Small intestine (tissue), 7 donors: ENCODE measurements around the gene GMNC. TPM values are rescaled to one million over a fixed set of nuclear protein-coding genes. Genes with fewer than 3 reads are reported as not detected.
"Not testable (repeated sequence)": the region's sequence is repeated elsewhere in the genome, so short reads cannot be mapped to it uniquely, and the experiment has no call there.

ENCODE experiments used
- DNase-seq, 2 donors: peaks; one replicate each; pipeline versions ENCODE4 v3.0.0 to v3.0.0-alpha.2; 2013
- FAIRE-seq: peaks from 2 replicates; lab custom pipeline; 2012; peaks lifted over from hg19 to GRCh38; lab: Jason Lieb, UNC
- H3K27ac ChIP-seq, 3 donors: one replicate each; pipeline ENCODE4 v1.5.1; 2013; ENCODE audit warnings: low read length in 2 of 3, mild to moderate bottlenecking in 2 of 3, control low read depth in 1 of 3, inconsistent platforms in 1 of 3, low read depth in 1 of 3, moderate library complexity in 1 of 3
- H3K27me3 ChIP-seq, 3 donors: one replicate each; pipeline ENCODE4 v1.6.1; 2013; ENCODE audit warnings: low read length in 3 of 3, inconsistent platforms in 1 of 3; ENCODE audit not compliant: control insufficient read depth in 3 of 3, insufficient read depth in 3 of 3
- H3K36me3 ChIP-seq, 3 donors: one replicate each; pipeline ENCODE4 v1.6.1; 2013; ENCODE audit warnings: low read length in 3 of 3, inconsistent platforms in 1 of 3, low read depth in 1 of 3, mild to moderate bottlenecking in 1 of 3, moderate library complexity in 1 of 3; ENCODE audit not compliant: control insufficient read depth in 3 of 3, insufficient read depth in 2 of 3
- H3K4me1 ChIP-seq, 3 donors: one replicate each; pipeline ENCODE4 v1.6.1; 2013; ENCODE audit warnings: low read length in 2 of 3, inconsistent platforms in 1 of 3, low read depth in 1 of 3, mild to moderate bottlenecking in 1 of 3, moderate library complexity in 1 of 3; ENCODE audit not compliant: control insufficient read depth in 3 of 3, insufficient read depth in 2 of 3
- H3K4me3 ChIP-seq, 3 donors: one replicate each; pipeline ENCODE4 v1.5.1; 2013; ENCODE audit warnings: low read length in 3 of 3, control low read depth in 1 of 3, inconsistent platforms in 1 of 3, low read depth in 1 of 3, mild to moderate bottlenecking in 1 of 3, moderate library complexity in 1 of 3
- H3K9me3 ChIP-seq, 2 donors: one replicate each; pipeline ENCODE4 v1.6.1; 2013; ENCODE audit warnings: low read depth in 1 of 2, low read length in 1 of 2; ENCODE audit not compliant: control insufficient read depth in 2 of 2, insufficient read depth in 1 of 2
- WGBS, 3 donors: extraction: QIAGEN DNeasy Blood & Tissue Kit; methylation state at CpG; one replicate each; pipeline ENCODE4 v1.1.7; 2013; 5-methylcytosine and 5-hydroxymethylcytosine counted together
- polyA plus RNA-seq, 4 donors: library from polyadenylated mRNA; stranded (reverse) in 3 of 4; unstranded in 1 of 4; fragments of 200-250 nt in 3 of 4; fragments of 120-200 nt in 1 of 4; gene quantifications; one replicate each; pipeline versions ENCODE4 v1.2.1 to v1.2.3, GENCODE V29; 2013
- donor health status: healthy with polysubstance abuse.
- donor health status: control.
- donor health status: control.
- donor health status: Bipolar disorder and iron deficiency.
- donor health status: healthy.

The GMNC gene
- polyA plus RNA-seq, 4 donors = 0.01 to 0.19 TPM; not detected in 2

GRCh38 chr3:190883141-190883540 lies 20.6 kb upstream of the GMNC start:
- H3K36me3 ChIP-seq = no peaks in the 10 kb centered on the region
- no peaks in the 10 kb centered on the region for H3K4me1 ChIP-seq
- no peaks in the 10 kb centered on the region for H3K27me3 ChIP-seq
- no peak overlapping the region for H3K4me3 ChIP-seq
- H3K27ac ChIP-seq = no peak overlapping the region
- FAIRE-seq = no peak
- DNase-seq = no peak
- 72 to 78% (median 73%) methylated on average over 3 of the region's 3 CpGs for WGBS, 3 donors
- no peaks in the 10 kb centered on the region for H3K9me3 ChIP-seq

GRCh38 chr3:190877925-190878324 lies 15.4 kb upstream of the GMNC start:
- no peak for DNase-seq
- H3K27me3 ChIP-seq = no peaks in the 10 kb centered on the region
- H3K4me3 ChIP-seq = no peak overlapping the region
- H3K4me1 ChIP-seq = no peaks in the 10 kb centered on the region
- no peaks in the 10 kb centered on the region for H3K36me3 ChIP-seq
- H3K9me3 ChIP-seq = no peaks in the 10 kb centered on the region
- no peak for FAIRE-seq
- 79 to 86% (median 80%) methylated on average over 17 of the region's 17 CpGs for WGBS, 3 donors
- H3K27ac ChIP-seq = no peak overlapping the region

GRCh38 chr3:190876433-190876832 lies 13.9 kb upstream of the GMNC start:
- H3K27ac ChIP-seq, H3K27me3 ChIP-seq, DNase-seq, FAIRE-seq, H3K4me3 ChIP-seq, H3K4me1 ChIP-seq, H3K36me3 ChIP-seq, H3K9me3 ChIP-seq: not testable (repeated sequence)
- 84 to 95% (median 86%) methylated on average over 3 to 5 of the region's 7 CpGs for WGBS, 3 donors

- H3K27me3 ChIP-seq, H3K27ac ChIP-seq, H3K9me3 ChIP-seq, FAIRE-seq, H3K4me3 ChIP-seq, H3K36me3 ChIP-seq, H3K4me1 ChIP-seq, DNase-seq: not testable (repeated sequence)
- 80 to 93% (median 90%) methylated on average over 7 to 9 of the region's 9 CpGs for WGBS, 3 donors
Measured at GRCh38 chr3:190875061-190875460, 12.6 kb upstream of the GMNC start.

GRCh38 chr3:190870127-190870526 lies 7.6 kb upstream of the GMNC start:
- WGBS, 3 donors = 52 to 57% (median 54%) methylated on average over 3 of the region's 3 CpGs
- H3K27me3 ChIP-seq = no peaks in the 10 kb centered on the region
- no peaks in the 10 kb centered on the region for H3K36me3 ChIP-seq
- no peak for FAIRE-seq
- H3K9me3 ChIP-seq = no peaks in the 10 kb centered on the region
- no peak overlapping the region for H3K4me3 ChIP-seq
- peaks cover 0 to 2% (median 0%) of the 10 kb centered on the region in 3 donors for H3K4me1 ChIP-seq
- no peak overlapping the region for H3K27ac ChIP-seq
- no peak for DNase-seq

GRCh38 chr3:190867071-190867470 lies 4.6 kb upstream of the GMNC start:
- WGBS, 3 donors = 66 to 77% (median 76%) methylated on average over 2 of the region's 2 CpGs
- Histone ChIP-seq H3K36me3 (no peaks in the 10 kb centered on the region), H3K4me1 (peaks cover 0 to 11% (median 0%) of the 10 kb centered on the region in 3 donors), H3K4me3 (no peak overlapping the region), H3K27ac (no peak overlapping the region), H3K9me3 (no peaks in the 10 kb centered on the region), H3K27me3 (peaks cover 0 to 6% (median 3%) of the 10 kb centered on the region in 3 donors)
- DNase-seq = no peak
- no peak for FAIRE-seq

GRCh38 chr3:190865828-190866227 lies 3.3 kb upstream of the GMNC start:
- Histone ChIP-seq H3K27me3 (peaks cover 0 to 6% (median 3%) of the 10 kb centered on the region in 3 donors), H3K4me3 (no peak overlapping the region), H3K4me1 (peaks cover 0 to 11% (median 0%) of the 10 kb centered on the region in 3 donors), H3K27ac (peak overlapping the region in 1 of 3 donors; percentile 20), H3K36me3 (no peaks in the 10 kb centered on the region), H3K9me3 (no peaks in the 10 kb centered on the region)
- no peak for FAIRE-seq
- peak in 1 of 2 donors; percentile 26 for DNase-seq
- WGBS, 3 donors = 49 to 53% (median 51%) methylated on average over 7 of the region's 7 CpGs

GRCh38 chr3:190865419-190865818 lies 2.9 kb upstream of the GMNC start:
- H3K36me3 ChIP-seq = no peaks in the 10 kb centered on the region
- H3K27ac ChIP-seq = peak overlapping the region in 1 of 3 donors; percentile 20
- FAIRE-seq (no peak), DNase-seq (peak in 1 of 2 donors; percentile 27)
- no peak overlapping the region for H3K4me3 ChIP-seq
- WGBS, 3 donors = 11 to 27% (median 24%) methylated on average over 2 of the region's 2 CpGs
- peaks cover 0 to 11% (median 0%) of the 10 kb centered on the region in 3 donors for H3K4me1 ChIP-seq
- H3K27me3 ChIP-seq = peaks cover 0 to 8% (median 3%) of the 10 kb centered on the region in 3 donors
- no peaks in the 10 kb centered on the region for H3K9me3 ChIP-seq

- no peaks in the 10 kb centered on the region for H3K9me3 ChIP-seq
- peaks cover 0 to 11% (median 0%) of the 10 kb centered on the region in 3 donors for H3K4me1 ChIP-seq
- FAIRE-seq (no peak), DNase-seq (no peak)
- peaks cover 0 to 8% (median 3%) of the 10 kb centered on the region in 3 donors for H3K27me3 ChIP-seq
- H3K27ac ChIP-seq = no peak overlapping the region
- no peak overlapping the region for H3K4me3 ChIP-seq
- no peaks in the 10 kb centered on the region for H3K36me3 ChIP-seq
Measured at GRCh38 chr3:190864002-190864401, 1.5 kb upstream of the GMNC start.
